OCI-LY3 (cell line): ENCODE measurements around the gene DTNBP1.

ENCODE experiments used
- EZH2phosphoT487 ChIP-seq: fragments of 200-600 bp; shearing (Covaris generic); IDR thresholded peaks from 2 replicates; pipeline ENCODE4 v1.6.1; 2018; ENCODE audit warnings: antibody characterized with exemption, mixed run types, low read depth
- TF ChIP-seq, protein P1 (sequence below): fragments of 200-600, 300-600 bp; sonication (generic); IDR thresholded peaks from 2 replicates; pipeline ENCODE4 v1.5.1; 2014; ENCODE audit warnings: antibody characterized with exemption, low read length, low read depth

DNA sequence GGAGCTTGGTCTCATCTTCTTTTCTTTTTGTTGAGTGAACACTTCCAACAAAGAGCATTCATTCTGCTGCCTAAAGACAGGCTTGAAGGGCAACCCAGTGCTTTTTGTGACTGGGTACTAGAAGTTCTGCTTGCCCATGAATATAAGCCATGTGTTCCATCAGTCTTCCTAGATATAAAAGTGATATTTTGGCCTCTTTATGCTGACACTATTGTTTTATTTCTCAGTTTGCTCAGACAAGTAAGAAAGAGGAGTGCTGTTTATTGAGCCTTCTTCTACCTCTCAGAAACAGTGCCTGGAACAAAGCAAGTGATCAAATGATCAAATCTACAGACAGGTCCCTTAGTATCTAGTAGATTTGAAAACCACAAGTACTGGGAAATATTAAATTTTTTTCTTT lies 2.4 kb upstream of the DTNBP1 start:
- TF ChIP-seq, protein P1, sequence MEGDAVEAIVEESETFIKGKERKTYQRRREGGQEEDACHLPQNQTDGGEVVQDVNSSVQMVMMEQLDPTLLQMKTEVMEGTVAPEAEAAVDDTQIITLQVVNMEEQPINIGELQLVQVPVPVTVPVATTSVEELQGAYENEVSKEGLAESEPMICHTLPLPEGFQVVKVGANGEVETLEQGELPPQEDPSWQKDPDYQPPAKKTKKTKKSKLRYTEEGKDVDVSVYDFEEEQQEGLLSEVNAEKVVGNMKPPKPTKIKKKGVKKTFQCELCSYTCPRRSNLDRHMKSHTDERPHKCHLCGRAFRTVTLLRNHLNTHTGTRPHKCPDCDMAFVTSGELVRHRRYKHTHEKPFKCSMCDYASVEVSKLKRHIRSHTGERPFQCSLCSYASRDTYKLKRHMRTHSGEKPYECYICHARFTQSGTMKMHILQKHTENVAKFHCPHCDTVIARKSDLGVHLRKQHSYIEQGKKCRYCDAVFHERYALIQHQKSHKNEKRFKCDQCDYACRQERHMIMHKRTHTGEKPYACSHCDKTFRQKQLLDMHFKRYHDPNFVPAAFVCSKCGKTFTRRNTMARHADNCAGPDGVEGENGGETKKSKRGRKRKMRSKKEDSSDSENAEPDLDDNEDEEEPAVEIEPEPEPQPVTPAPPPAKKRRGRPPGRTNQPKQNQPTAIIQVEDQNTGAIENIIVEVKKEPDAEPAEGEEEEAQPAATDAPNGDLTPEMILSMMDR = no peak
- no peak for TF ChIP-seq EZH2phosphoT487
